ENCODE results near the gene KEAP1.
A peak's percentile ranks its signal among the peaks of the same experiment; 100 is the strongest.
"Not testable (repeated sequence)": the region's sequence is repeated elsewhere in the genome, so short reads cannot be mapped to it uniquely, and the experiment has no call there.

KEAP1 gene

GRCh38 chr19:10467104-10467706, 36.0 kb downstream of the KEAP1 start:
- DNase-seq (ENCODE audit: low read depth, low spot score) = no peak
- WGBS (ENCODE audit: insufficient coverage, insufficient read length) = no CpG with 5 or more reads among the region's 20 CpGs
- H3K36me3 ChIP-seq (ENCODE audit: control insufficient read depth, insufficient read depth, low read length) = no peaks in the 10 kb centered on the region

GRCh38 chr19:10464456-10464855, 38.7 kb downstream of the KEAP1 start:
- Histone ChIP-seq H3K36me3 (ENCODE audit: control insufficient read depth, insufficient read depth, low read length) (no peaks in the 10 kb centered on the region), H3K4me1 (ENCODE audit: control insufficient read depth, insufficient read depth, low read length) (0 out of 2 replicates have a peak, but pooled peaks cover 3% of the 10 kb centered on the region), H3K9me3 (ENCODE audit: control insufficient read depth, insufficient read depth, low read length) (no peaks in the 10 kb centered on the region), H3K27ac (ENCODE audit: low read length) (no peak overlapping the region), H3K27me3 (ENCODE audit: control insufficient read depth, insufficient read depth, low read length) (no peaks in the 10 kb centered on the region), H3K4me3 (ENCODE audit: low read length) (no peak overlapping the region)
- WGBS (ENCODE audit: insufficient coverage, insufficient read length) = no CpG with 5 or more reads among the region's 5 CpGs
- DNase-seq (ENCODE audit: low read depth, low spot score) = no peak

More at GRCh38 chr19:10467104-10467706, 36.0 kb downstream of the KEAP1 start:
- no peak overlapping the region for H3K27ac ChIP-seq (ENCODE audit: low read length)
- no peaks in the 10 kb centered on the region for H3K9me3 ChIP-seq (ENCODE audit: control insufficient read depth, insufficient read depth, low read length)
- no peak overlapping the region for H3K4me3 ChIP-seq (ENCODE audit: low read length)
- no peaks in the 10 kb centered on the region for H3K27me3 ChIP-seq (ENCODE audit: control insufficient read depth, insufficient read depth, low read length)
- H3K4me1 ChIP-seq (ENCODE audit: control insufficient read depth, insufficient read depth, low read length) = 0 out of 2 replicates have a peak, but pooled peaks cover 3% of the 10 kb centered on the region

GRCh38 chr19:10462557-10462956, 40.6 kb downstream of the KEAP1 start:
- Histone ChIP-seq H3K4me3 (ENCODE audit: low read length) (no peak overlapping the region), H3K4me1 (ENCODE audit: control insufficient read depth, insufficient read depth, low read length) (0 out of 2 replicates have a peak, but pooled peaks cover 2% of the 10 kb centered on the region), H3K36me3 (ENCODE audit: control insufficient read depth, insufficient read depth, low read length) (no peaks in the 10 kb centered on the region), H3K27ac (ENCODE audit: low read length) (no peak overlapping the region), H3K9me3 (ENCODE audit: control insufficient read depth, insufficient read depth, low read length) (no peaks in the 10 kb centered on the region), H3K27me3 (ENCODE audit: control insufficient read depth, insufficient read depth, low read length) (no peaks in the 10 kb centered on the region)
- DNase-seq (ENCODE audit: low read depth, low spot score) = no peak
- WGBS (ENCODE audit: insufficient coverage, insufficient read length) = 100% methylated on average over 2 of the region's 4 CpGs

- H3K36me3 ChIP-seq (ENCODE audit: control insufficient read depth, insufficient read depth, low read length); DNase-seq (ENCODE audit: low read depth, low spot score); H3K27me3 ChIP-seq (ENCODE audit: control insufficient read depth, insufficient read depth, low read length); H3K27ac ChIP-seq (ENCODE audit: low read length); H3K4me1 ChIP-seq (ENCODE audit: control insufficient read depth, insufficient read depth, low read length); H3K9me3 ChIP-seq (ENCODE audit: control insufficient read depth, insufficient read depth, low read length); H3K4me3 ChIP-seq (ENCODE audit: low read length): not testable (repeated sequence)
- no CpG with 5 or more reads among the region's 15 CpGs for WGBS (ENCODE audit: insufficient coverage, insufficient read length)
Observed at GRCh38 chr19:10462042-10462441, 41.1 kb downstream of the KEAP1 start.

GRCh38 chr19:10461047-10461949, 41.9 kb downstream of the KEAP1 start:
- WGBS (ENCODE audit: insufficient coverage, insufficient read length) = no CpG with 5 or more reads among the region's 45 CpGs
- Histone ChIP-seq H3K4me1 (ENCODE audit: control insufficient read depth, insufficient read depth, low read length) (no peaks in the 10 kb centered on the region), H3K27me3 (ENCODE audit: control insufficient read depth, insufficient read depth, low read length) (no peaks in the 10 kb centered on the region), H3K36me3 (ENCODE audit: control insufficient read depth, insufficient read depth, low read length) (no peaks in the 10 kb centered on the region), H3K4me3 (ENCODE audit: low read length) (peak overlapping the region; percentile 44; the same call in 1 of the 2 replicates), H3K9me3 (ENCODE audit: control insufficient read depth, insufficient read depth, low read length) (no peaks in the 10 kb centered on the region), H3K27ac (ENCODE audit: low read length) (no peak overlapping the region)
- DNase-seq (ENCODE audit: low read depth, low spot score) = peak; percentile 54

- no CpG with 5 or more reads among the region's 8 CpGs for WGBS (ENCODE audit: insufficient coverage, insufficient read length)
- Histone ChIP-seq H3K9me3 (ENCODE audit: control insufficient read depth, insufficient read depth, low read length) (no peaks in the 10 kb centered on the region), H3K4me1 (ENCODE audit: control insufficient read depth, insufficient read depth, low read length) (no peaks in the 10 kb centered on the region), H3K27me3 (ENCODE audit: control insufficient read depth, insufficient read depth, low read length) (no peaks in the 10 kb centered on the region), H3K4me3 (ENCODE audit: low read length) (no peak overlapping the region), H3K36me3 (ENCODE audit: control insufficient read depth, insufficient read depth, low read length) (no peaks in the 10 kb centered on the region), H3K27ac (ENCODE audit: low read length) (no peak overlapping the region)
- DNase-seq (ENCODE audit: low read depth, low spot score) = no peak
Observed at GRCh38 chr19:10460714-10461046, 42.5 kb downstream of the KEAP1 start.

- H3K27me3 ChIP-seq (ENCODE audit: control insufficient read depth, insufficient read depth, low read length); H3K27ac ChIP-seq (ENCODE audit: low read length); H3K36me3 ChIP-seq (ENCODE audit: control insufficient read depth, insufficient read depth, low read length); H3K9me3 ChIP-seq (ENCODE audit: control insufficient read depth, insufficient read depth, low read length); DNase-seq (ENCODE audit: low read depth, low spot score); H3K4me1 ChIP-seq (ENCODE audit: control insufficient read depth, insufficient read depth, low read length); H3K4me3 ChIP-seq (ENCODE audit: low read length): not testable (repeated sequence)
- WGBS (ENCODE audit: insufficient coverage, insufficient read length) = no CpG with 5 or more reads among the region's 7 CpGs
Observed at GRCh38 chr19:10458733-10459132, 44.4 kb downstream of the KEAP1 start.

GRCh38 chr19:10454267-10454666, 48.9 kb downstream of the KEAP1 start:
- no peaks in the 10 kb centered on the region; the same call in 1 of the 2 replicates for H3K4me1 ChIP-seq (ENCODE audit: control insufficient read depth, insufficient read depth, low read length)
- H3K9me3 ChIP-seq (ENCODE audit: control insufficient read depth, insufficient read depth, low read length) = no peaks in the 10 kb centered on the region
- WGBS (ENCODE audit: insufficient coverage, insufficient read length) = no CpG with 5 or more reads among the region's 5 CpGs
- H3K27ac ChIP-seq (ENCODE audit: low read length) = no peak overlapping the region
- peak; percentile 55 for DNase-seq (ENCODE audit: low read depth, low spot score)
- H3K4me3 ChIP-seq (ENCODE audit: low read length) = no peak overlapping the region
- no peaks in the 10 kb centered on the region for H3K36me3 ChIP-seq (ENCODE audit: control insufficient read depth, insufficient read depth, low read length)
- no peaks in the 10 kb centered on the region for H3K27me3 ChIP-seq (ENCODE audit: control insufficient read depth, insufficient read depth, low read length)

GRCh38 chr19:10453852-10454251, 49.3 kb downstream of the KEAP1 start:
- H3K9me3 ChIP-seq (ENCODE audit: control insufficient read depth, insufficient read depth, low read length) = no peaks in the 10 kb centered on the region
- H3K4me3 ChIP-seq (ENCODE audit: low read length) = no peak overlapping the region
- no CpG with 5 or more reads among the region's 4 CpGs for WGBS (ENCODE audit: insufficient coverage, insufficient read length)
- H3K4me1 ChIP-seq (ENCODE audit: control insufficient read depth, insufficient read depth, low read length) = no peaks in the 10 kb centered on the region; the same call in 1 of the 2 replicates
- no peak overlapping the region for H3K27ac ChIP-seq (ENCODE audit: low read length)
- DNase-seq (ENCODE audit: low read depth, low spot score) = no peak
- no peaks in the 10 kb centered on the region for H3K36me3 ChIP-seq (ENCODE audit: control insufficient read depth, insufficient read depth, low read length)
- H3K27me3 ChIP-seq (ENCODE audit: control insufficient read depth, insufficient read depth, low read length) = no peaks in the 10 kb centered on the region

GRCh38 chr19:10452726-10453618, 50.2 kb downstream of the KEAP1 start:
- DNase-seq (ENCODE audit: low read depth, low spot score) = no peak
- H3K27ac ChIP-seq (ENCODE audit: low read length) = no peak overlapping the region
- H3K9me3 ChIP-seq (ENCODE audit: control insufficient read depth, insufficient read depth, low read length) = no peaks in the 10 kb centered on the region
- no peaks in the 10 kb centered on the region for H3K36me3 ChIP-seq (ENCODE audit: control insufficient read depth, insufficient read depth, low read length)
- H3K4me1 ChIP-seq (ENCODE audit: control insufficient read depth, insufficient read depth, low read length) = no peaks in the 10 kb centered on the region; the same call in 1 of the 2 replicates
- WGBS (ENCODE audit: insufficient coverage, insufficient read length) = no CpG with 5 or more reads among the region's 25 CpGs
- no peaks in the 10 kb centered on the region for H3K27me3 ChIP-seq (ENCODE audit: control insufficient read depth, insufficient read depth, low read length)
- H3K4me3 ChIP-seq (ENCODE audit: low read length) = no peak overlapping the region

Data from iPS DF 6.9 (cell line).